Astrocyte of the cerebellum (primary cell): ENCODE measurements around the gene DOCK8.

Experiments used
- DNase-seq: peaks from one replicate; pipeline ENCODE4 v3.0.0-alpha.2; 2011; ENCODE audit warnings: low read depth
- H3K4me3 ChIP-seq: 2 replicates; pipeline ENCODE4 v1.5.1; 2011; ENCODE audit warnings: mild to moderate bottlenecking, low read depth, low read length, moderate library complexity
- CTCF ChIP-seq: IDR thresholded peaks from 2 replicates; pipeline ENCODE4 v1.5.1; 2012; ENCODE audit warnings: low read length, low read depth, moderate library complexity, mild to moderate bottlenecking; ENCODE audit errors: missing control alignments
- in situ Hi-C: cut with HindIII; loops from 2 replicates; pipeline ENCODE4 v1.10.0; 2017; ENCODE audit warnings: low sequenced_read_pairs

DOCK8 gene

GRCh38 chr9:489198-490197 is 274.8 kb downstream of the DOCK8 start:
- no peak for TF ChIP-seq CTCF
- DNase-seq, result no peak
- in situ Hi-C loops, result no loop called here
- no peak overlapping the region for H3K4me3 ChIP-seq

- in situ Hi-C loops, result loop anchor here (5.0 kb wide), 1 partner anchor 42 kb away; no protein-coding TSS in a partner anchor
- no peak for DNase-seq
- no peak for TF ChIP-seq CTCF
- no peak overlapping the region for H3K4me3 ChIP-seq
Measured at GRCh38 chr9:494764-495163, 280.1 kb downstream of the DOCK8 start.

- TF ChIP-seq CTCF, result no peak
- no peak for DNase-seq
Measured at GRCh38 chr9:495739-496138, 281.1 kb downstream of the DOCK8 start.

GRCh38 chr9:503326-503725 is 288.7 kb downstream of the DOCK8 start:
- no peak for TF ChIP-seq CTCF
- DNase-seq, result no peak
- in situ Hi-C loops, result no loop called here
- no peak overlapping the region for H3K4me3 ChIP-seq

More at GRCh38 chr9:495739-496138, 281.1 kb downstream of the DOCK8 start:
- no peak overlapping the region for H3K4me3 ChIP-seq
- in situ Hi-C loops, result loop anchor here (5.0 kb wide), 1 partner anchor 43 kb away; no protein-coding TSS in a partner anchor

- in situ Hi-C loops, result no loop called here
- peak within 1 kb of the TSS; percentile 48 for H3K4me3 ChIP-seq
- TF ChIP-seq CTCF, result peak; percentile 11
- no peak for DNase-seq
Measured at GRCh38 chr9:503881-504852, 289.5 kb downstream of the DOCK8 start, which contains the start of gene KANK1. Gene KANK1, plus strand, starts transcription at chr9:504695.
